ENCODE measurements around the gene COG5.

The COG5 gene

GRCh38 chr7:107209565-107209964 lies 354.2 kb downstream of the COG5 start:
- peaks cover 26 to 45% of the 10 kb centered on the region in 2 donors for H3K36me3 ChIP-seq (ENCODE audit: control insufficient read depth in 1 of 2, insufficient read depth in 2 of 2, low read length in 2 of 2)
- H3K27ac ChIP-seq (ENCODE audit: low read depth, low read length): no peak overlapping the region
- no peaks in the 10 kb centered on the region for H3K4me1 ChIP-seq (ENCODE audit: control insufficient read depth in 1 of 2, insufficient read depth in 2 of 2, low read length in 2 of 2)
- H3K27me3 ChIP-seq (ENCODE audit: control insufficient read depth in 1 of 2, insufficient read depth in 2 of 2, low read length in 2 of 2): no peaks in the 10 kb centered on the region
- no peak overlapping the region for H3K9ac ChIP-seq (ENCODE audit: low read depth in 1 of 2, low read length in 2 of 2)
- H3K9me3 ChIP-seq (ENCODE audit: control insufficient read depth in 1 of 2, low read length in 2 of 2): no peaks in the 10 kb centered on the region
- H3K4me3 ChIP-seq (ENCODE audit: low read depth in 1 of 2, low read length in 2 of 2): no peak overlapping the region

- H3K36me3 ChIP-seq (ENCODE audit: control insufficient read depth in 1 of 2, insufficient read depth in 2 of 2, low read length in 2 of 2): peaks cover 31 to 54% of the 10 kb centered on the region in 2 donors
- no peaks in the 10 kb centered on the region for H3K27me3 ChIP-seq (ENCODE audit: control insufficient read depth in 1 of 2, insufficient read depth in 2 of 2, low read length in 2 of 2)
- no peak overlapping the region for H3K9ac ChIP-seq (ENCODE audit: low read depth in 1 of 2, low read length in 2 of 2)
- no peak overlapping the region for H3K4me3 ChIP-seq (ENCODE audit: low read depth in 1 of 2, low read length in 2 of 2)
- H3K4me1 ChIP-seq (ENCODE audit: control insufficient read depth in 1 of 2, insufficient read depth in 2 of 2, low read length in 2 of 2): no peaks in the 10 kb centered on the region
- H3K27ac ChIP-seq (ENCODE audit: low read depth, low read length): no peak overlapping the region
- H3K9me3 ChIP-seq (ENCODE audit: control insufficient read depth in 1 of 2, low read length in 2 of 2): no peaks in the 10 kb centered on the region
Measured at GRCh38 chr7:107208563-107208962, 355.2 kb downstream of the COG5 start.

GRCh38 chr7:107208024-107208521 lies 355.6 kb downstream of the COG5 start:
- Histone ChIP-seq H3K4me1 (ENCODE audit: control insufficient read depth in 1 of 2, insufficient read depth in 2 of 2, low read length in 2 of 2) (no peaks in the 10 kb centered on the region), H3K9ac (ENCODE audit: low read depth in 1 of 2, low read length in 2 of 2) (no peak overlapping the region), H3K27ac (ENCODE audit: low read depth, low read length) (no peak overlapping the region), H3K4me3 (ENCODE audit: low read depth in 1 of 2, low read length in 2 of 2) (no peak overlapping the region), H3K9me3 (ENCODE audit: control insufficient read depth in 1 of 2, low read length in 2 of 2) (no peaks in the 10 kb centered on the region), H3K36me3 (ENCODE audit: control insufficient read depth in 1 of 2, insufficient read depth in 2 of 2, low read length in 2 of 2) (peaks cover 34 to 59% of the 10 kb centered on the region in 2 donors), H3K27me3 (ENCODE audit: control insufficient read depth in 1 of 2, insufficient read depth in 2 of 2, low read length in 2 of 2) (no peaks in the 10 kb centered on the region)

GRCh38 chr7:107207459-107207858 lies 356.3 kb downstream of the COG5 start:
- Histone ChIP-seq H3K36me3 (ENCODE audit: control insufficient read depth in 1 of 2, insufficient read depth in 2 of 2, low read length in 2 of 2) (peaks cover 37 to 65% of the 10 kb centered on the region in 2 donors), H3K4me1 (ENCODE audit: control insufficient read depth in 1 of 2, insufficient read depth in 2 of 2, low read length in 2 of 2) (no peaks in the 10 kb centered on the region), H3K9me3 (ENCODE audit: control insufficient read depth in 1 of 2, low read length in 2 of 2) (no peaks in the 10 kb centered on the region), H3K4me3 (ENCODE audit: low read depth in 1 of 2, low read length in 2 of 2) (no peak overlapping the region), H3K27me3 (ENCODE audit: control insufficient read depth in 1 of 2, insufficient read depth in 2 of 2, low read length in 2 of 2) (no peaks in the 10 kb centered on the region), H3K9ac (ENCODE audit: low read depth in 1 of 2, low read length in 2 of 2) (no peak overlapping the region), H3K27ac (ENCODE audit: low read depth, low read length) (no peak overlapping the region)

- H3K36me3 ChIP-seq (ENCODE audit: control insufficient read depth in 1 of 2, insufficient read depth in 2 of 2, low read length in 2 of 2): peaks cover 43 to 72% of the 10 kb centered on the region in 2 donors
Measured at GRCh38 chr7:107206706-107207105, 357.0 kb downstream of the COG5 start.

GRCh38 chr7:107206136-107206535 lies 357.6 kb downstream of the COG5 start:
- H3K27ac ChIP-seq (ENCODE audit: low read depth, low read length): no peak overlapping the region
- H3K9me3 ChIP-seq (ENCODE audit: control insufficient read depth in 1 of 2, low read length in 2 of 2): no peaks in the 10 kb centered on the region
- no peak overlapping the region for H3K9ac ChIP-seq (ENCODE audit: low read depth in 1 of 2, low read length in 2 of 2)
- no peaks in the 10 kb centered on the region for H3K4me1 ChIP-seq (ENCODE audit: control insufficient read depth in 1 of 2, insufficient read depth in 2 of 2, low read length in 2 of 2)
- H3K27me3 ChIP-seq (ENCODE audit: control insufficient read depth in 1 of 2, insufficient read depth in 2 of 2, low read length in 2 of 2): no peaks in the 10 kb centered on the region
- H3K4me3 ChIP-seq (ENCODE audit: low read depth in 1 of 2, low read length in 2 of 2): no peak overlapping the region
- peaks cover 48 to 77% of the 10 kb centered on the region in 2 donors for H3K36me3 ChIP-seq (ENCODE audit: control insufficient read depth in 1 of 2, insufficient read depth in 2 of 2, low read length in 2 of 2)

More at GRCh38 chr7:107206706-107207105, 357.0 kb downstream of the COG5 start:
- H3K27me3 ChIP-seq (ENCODE audit: control insufficient read depth in 1 of 2, insufficient read depth in 2 of 2, low read length in 2 of 2): no peaks in the 10 kb centered on the region
- H3K9me3 ChIP-seq (ENCODE audit: control insufficient read depth in 1 of 2, low read length in 2 of 2): no peaks in the 10 kb centered on the region
- no peak overlapping the region for H3K9ac ChIP-seq (ENCODE audit: low read depth in 1 of 2, low read length in 2 of 2)
- H3K4me1 ChIP-seq (ENCODE audit: control insufficient read depth in 1 of 2, insufficient read depth in 2 of 2, low read length in 2 of 2): no peaks in the 10 kb centered on the region
- H3K4me3 ChIP-seq (ENCODE audit: low read depth in 1 of 2, low read length in 2 of 2): no peak overlapping the region
- H3K27ac ChIP-seq (ENCODE audit: low read depth, low read length): no peak overlapping the region

- Histone ChIP-seq H3K9ac (ENCODE audit: low read depth in 1 of 2, low read length in 2 of 2) (no peak overlapping the region), H3K27ac (ENCODE audit: low read depth, low read length) (no peak overlapping the region), H3K9me3 (ENCODE audit: control insufficient read depth in 1 of 2, low read length in 2 of 2) (no peaks in the 10 kb centered on the region), H3K36me3 (ENCODE audit: control insufficient read depth in 1 of 2, insufficient read depth in 2 of 2, low read length in 2 of 2) (peaks cover 45 to 81% of the 10 kb centered on the region in 2 donors), H3K4me3 (ENCODE audit: low read depth in 1 of 2, low read length in 2 of 2) (no peak overlapping the region), H3K27me3 (ENCODE audit: control insufficient read depth in 1 of 2, insufficient read depth in 2 of 2, low read length in 2 of 2) (no peaks in the 10 kb centered on the region), H3K4me1 (ENCODE audit: control insufficient read depth in 1 of 2, insufficient read depth in 2 of 2, low read length in 2 of 2) (no peaks in the 10 kb centered on the region)
Measured at GRCh38 chr7:107203607-107204006, 360.1 kb downstream of the COG5 start.

GRCh38 chr7:107201795-107202450 lies 361.8 kb downstream of the COG5 start:
- no peaks in the 10 kb centered on the region for H3K4me1 ChIP-seq (ENCODE audit: control insufficient read depth in 1 of 2, insufficient read depth in 2 of 2, low read length in 2 of 2)
- no peaks in the 10 kb centered on the region for H3K9me3 ChIP-seq (ENCODE audit: control insufficient read depth in 1 of 2, low read length in 2 of 2)
- no peak overlapping the region for H3K4me3 ChIP-seq (ENCODE audit: low read depth in 1 of 2, low read length in 2 of 2)
- no peaks in the 10 kb centered on the region for H3K27me3 ChIP-seq (ENCODE audit: control insufficient read depth in 1 of 2, insufficient read depth in 2 of 2, low read length in 2 of 2)
- H3K27ac ChIP-seq (ENCODE audit: low read depth, low read length): no peak overlapping the region
- H3K36me3 ChIP-seq (ENCODE audit: control insufficient read depth in 1 of 2, insufficient read depth in 2 of 2, low read length in 2 of 2): peaks cover 46 to 83% of the 10 kb centered on the region in 2 donors
- H3K9ac ChIP-seq (ENCODE audit: low read depth in 1 of 2, low read length in 2 of 2): no peak overlapping the region

- H3K27me3 ChIP-seq (ENCODE audit: control insufficient read depth in 1 of 2, insufficient read depth in 2 of 2, low read length in 2 of 2): no peaks in the 10 kb centered on the region
- peaks cover 34 to 85% of the 10 kb centered on the region in 2 donors for H3K36me3 ChIP-seq (ENCODE audit: control insufficient read depth in 1 of 2, insufficient read depth in 2 of 2, low read length in 2 of 2)
- no peak overlapping the region for H3K27ac ChIP-seq (ENCODE audit: low read depth, low read length)
- no peak overlapping the region for H3K4me3 ChIP-seq (ENCODE audit: low read depth in 1 of 2, low read length in 2 of 2)
- H3K9me3 ChIP-seq (ENCODE audit: control insufficient read depth in 1 of 2, low read length in 2 of 2): no peaks in the 10 kb centered on the region
- H3K9ac ChIP-seq (ENCODE audit: low read depth in 1 of 2, low read length in 2 of 2): no peak overlapping the region
- no peaks in the 10 kb centered on the region for H3K4me1 ChIP-seq (ENCODE audit: control insufficient read depth in 1 of 2, insufficient read depth in 2 of 2, low read length in 2 of 2)
Measured at GRCh38 chr7:107196834-107197610, 366.7 kb downstream of the COG5 start.

GRCh38 chr7:107194052-107194451 lies 369.7 kb downstream of the COG5 start:
- Histone ChIP-seq H3K36me3 (ENCODE audit: control insufficient read depth in 1 of 2, insufficient read depth in 2 of 2, low read length in 2 of 2) (peaks cover 35 to 88% of the 10 kb centered on the region in 2 donors), H3K4me3 (ENCODE audit: low read depth in 1 of 2, low read length in 2 of 2) (no peak overlapping the region), H3K4me1 (ENCODE audit: control insufficient read depth in 1 of 2, insufficient read depth in 2 of 2, low read length in 2 of 2) (no peaks in the 10 kb centered on the region), H3K9ac (ENCODE audit: low read depth in 1 of 2, low read length in 2 of 2) (no peak overlapping the region), H3K27ac (ENCODE audit: low read depth, low read length) (no peak overlapping the region), H3K27me3 (ENCODE audit: control insufficient read depth in 1 of 2, insufficient read depth in 2 of 2, low read length in 2 of 2) (no peaks in the 10 kb centered on the region), H3K9me3 (ENCODE audit: control insufficient read depth in 1 of 2, low read length in 2 of 2) (no peaks in the 10 kb centered on the region)

Data from duodenal mucosa (tissue), 2 donors.